ENCODE measurements around the gene ZAP70.
"Not testable (repeated sequence)": the region's sequence is repeated elsewhere in the genome, so short reads cannot be mapped to it uniquely, and the experiment has no call there.

The ZAP70 gene

DNA sequence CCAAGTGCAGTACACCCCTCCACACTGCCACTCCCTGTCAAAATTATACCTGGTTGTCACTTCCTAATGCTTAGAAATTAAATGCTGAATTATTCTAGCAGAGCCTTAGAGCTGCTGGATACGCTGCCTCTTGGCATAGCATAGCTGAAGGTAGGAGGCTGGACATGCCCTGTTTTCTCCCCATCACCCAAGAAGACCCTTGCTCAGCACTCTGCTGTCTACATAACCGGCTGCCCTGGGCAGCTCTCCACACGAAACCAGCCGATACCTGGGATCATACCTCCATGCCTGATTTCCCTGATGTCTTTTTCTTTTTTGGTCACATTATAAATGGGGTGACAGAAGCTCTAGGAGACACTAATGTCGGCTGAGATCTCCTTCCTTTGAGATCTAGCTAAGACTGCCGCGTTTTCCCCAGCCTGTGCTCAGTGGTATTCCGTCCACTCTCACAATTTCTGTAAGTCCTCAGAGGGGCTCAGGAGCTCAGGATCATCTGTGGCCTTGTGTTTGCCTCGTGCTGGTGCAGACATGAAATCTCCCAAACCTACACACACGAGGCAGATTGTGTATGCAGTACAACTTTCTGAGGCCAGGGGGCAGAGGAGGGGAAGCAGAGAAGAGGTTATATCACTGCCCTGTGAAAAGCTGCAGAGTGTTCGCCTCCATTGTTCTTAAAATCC lies 13.5 kb upstream of the ZAP70 start:
- peak; percentile 66 for DNase-seq

DNA sequence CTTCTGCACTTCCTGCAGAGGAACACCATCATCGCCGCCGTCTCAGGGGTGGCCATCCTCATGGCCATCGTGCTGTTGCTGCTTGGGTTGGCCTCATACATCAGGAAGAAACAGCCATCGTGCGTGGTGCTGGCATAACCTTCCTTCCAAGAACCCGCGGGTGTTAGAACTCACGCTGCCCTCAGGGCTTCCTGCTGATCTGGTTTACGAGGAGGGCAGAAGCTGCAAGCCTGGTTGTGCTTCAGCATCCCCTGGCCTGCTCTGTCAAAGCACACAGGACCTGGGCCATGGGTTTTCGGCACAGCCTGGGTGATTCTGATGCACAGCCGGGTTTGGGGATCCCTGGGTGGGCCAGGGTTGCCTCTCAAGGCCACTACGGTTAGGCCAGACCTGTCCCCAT lies 12.2 kb upstream of the ZAP70 start:
- DNase-seq = no peak

DNA sequence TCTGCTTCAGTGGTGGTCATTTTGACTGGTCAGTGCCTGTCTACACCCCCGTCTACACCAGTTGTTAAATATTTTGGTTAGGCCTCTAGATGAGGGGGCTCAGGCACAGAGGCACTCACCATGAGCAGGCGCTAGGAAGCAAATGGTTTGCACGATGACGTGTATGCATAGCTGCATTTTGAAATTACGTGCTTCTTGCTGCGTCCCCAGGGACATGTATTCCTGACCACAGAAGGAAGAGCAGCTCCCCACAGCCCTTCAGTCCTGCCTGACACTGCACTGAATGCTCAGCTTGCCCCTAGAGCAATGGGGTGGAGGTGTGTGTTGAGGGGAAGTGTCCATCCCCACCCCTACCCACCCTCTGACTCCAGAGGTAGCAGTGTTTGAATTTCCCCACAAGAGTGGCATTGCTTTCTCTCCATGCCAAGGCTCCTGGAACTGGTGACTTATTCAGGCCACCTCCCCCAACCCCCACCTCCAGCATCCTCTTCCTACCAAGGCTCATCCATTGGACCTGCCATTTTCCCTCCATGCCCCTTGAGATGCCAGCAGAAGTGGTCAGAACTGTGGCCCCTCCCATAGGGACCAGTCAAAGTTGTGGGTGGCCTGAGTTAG lies 11.4 kb upstream of the ZAP70 start:
- no peak for DNase-seq

DNA sequence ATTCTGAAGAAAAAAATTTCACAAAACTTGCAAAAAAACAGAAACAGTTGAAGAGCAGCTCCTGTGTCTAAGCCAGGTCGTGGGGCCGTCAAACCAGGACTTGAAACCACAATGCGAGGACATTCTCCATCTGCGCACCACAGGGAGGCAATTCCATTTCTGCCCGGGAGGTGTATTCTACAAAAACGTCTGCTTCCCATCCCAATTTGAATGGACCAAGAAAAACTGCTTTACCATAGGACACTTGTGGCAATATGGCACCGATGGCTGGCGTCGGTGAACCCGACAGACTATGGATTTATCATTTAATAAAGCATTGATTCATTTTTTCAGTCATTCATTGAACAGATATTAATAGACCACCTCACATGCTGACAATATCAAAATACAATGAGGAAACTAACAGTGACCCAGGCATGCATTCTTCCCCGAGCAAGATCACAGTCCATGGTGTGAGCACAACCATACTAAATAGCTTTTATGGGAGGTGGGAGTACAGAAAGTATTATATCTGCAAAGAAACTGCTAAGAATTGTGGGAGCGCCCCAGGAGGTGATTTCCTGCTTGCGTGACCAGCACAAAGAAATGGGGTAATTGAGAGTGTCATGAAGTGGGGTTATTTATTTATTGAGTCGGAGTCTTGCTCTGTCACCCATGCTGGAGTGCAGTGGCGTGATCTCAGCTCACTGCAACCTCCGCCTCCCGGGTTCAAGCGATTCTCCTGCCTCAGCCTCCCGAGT lies 10.5 kb upstream of the ZAP70 start:
- DNase-seq = no peak

DNA sequence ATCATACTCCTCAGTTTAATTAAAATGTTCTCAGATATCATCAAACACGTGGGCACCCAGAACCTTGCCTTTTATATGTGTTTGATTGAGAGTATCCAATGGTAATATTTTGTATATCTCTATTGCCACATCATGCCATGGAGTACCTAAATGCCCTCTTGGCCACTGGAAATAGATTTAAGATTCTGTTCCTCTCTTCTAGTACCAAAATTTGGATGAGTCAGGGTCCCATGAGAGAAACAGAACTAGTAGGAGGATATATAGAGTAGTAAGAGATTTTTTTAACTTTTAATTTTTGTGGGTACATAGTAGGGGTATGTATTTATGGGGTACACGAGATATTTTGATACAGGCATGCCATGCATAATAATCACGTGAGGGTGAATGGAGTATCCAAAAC lies 9.6 kb upstream of the ZAP70 start:
- no peak for DNase-seq

DNA sequence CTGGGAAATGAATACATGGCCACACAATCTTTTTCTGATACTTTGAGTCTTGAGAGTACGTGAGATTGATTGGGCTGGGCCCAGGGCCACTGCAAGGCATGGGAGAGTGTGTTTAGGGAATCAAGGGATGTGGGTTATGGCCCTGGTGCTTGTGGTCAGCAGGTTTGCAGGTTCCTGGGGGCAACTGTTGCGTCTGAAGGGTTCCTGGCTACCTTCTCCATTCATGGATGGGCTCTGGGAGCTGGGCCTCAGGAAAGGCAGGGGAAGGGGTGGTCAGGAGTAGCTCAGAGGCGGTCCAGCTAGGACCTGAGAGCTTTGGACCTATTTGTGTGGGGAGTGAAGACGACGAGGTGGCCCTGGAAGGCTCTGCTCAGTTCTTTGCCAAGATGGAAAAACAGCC lies 8.4 kb upstream of the ZAP70 start:
- DNase-seq = no peak

DNA sequence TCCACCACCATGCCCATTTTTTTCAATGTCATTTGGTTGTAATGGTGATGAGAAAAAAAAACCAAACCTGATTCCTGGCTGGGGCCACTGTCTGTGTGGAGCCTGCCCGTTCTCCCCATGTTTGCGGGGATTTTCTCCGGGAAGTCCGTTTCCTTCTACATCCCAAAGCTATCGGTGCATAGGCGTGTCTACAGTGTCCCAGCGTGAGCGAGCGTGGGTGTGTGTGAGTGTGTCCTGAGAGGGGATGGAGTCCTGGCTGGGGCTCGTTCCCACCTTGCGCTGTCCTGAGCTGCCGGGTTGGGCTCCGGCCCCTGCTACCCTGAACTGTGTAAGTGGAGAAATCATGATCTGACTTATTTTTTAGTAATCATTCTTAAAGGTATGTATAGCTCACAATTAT lies 7.3 kb upstream of the ZAP70 start:
- no peak for DNase-seq

DNA sequence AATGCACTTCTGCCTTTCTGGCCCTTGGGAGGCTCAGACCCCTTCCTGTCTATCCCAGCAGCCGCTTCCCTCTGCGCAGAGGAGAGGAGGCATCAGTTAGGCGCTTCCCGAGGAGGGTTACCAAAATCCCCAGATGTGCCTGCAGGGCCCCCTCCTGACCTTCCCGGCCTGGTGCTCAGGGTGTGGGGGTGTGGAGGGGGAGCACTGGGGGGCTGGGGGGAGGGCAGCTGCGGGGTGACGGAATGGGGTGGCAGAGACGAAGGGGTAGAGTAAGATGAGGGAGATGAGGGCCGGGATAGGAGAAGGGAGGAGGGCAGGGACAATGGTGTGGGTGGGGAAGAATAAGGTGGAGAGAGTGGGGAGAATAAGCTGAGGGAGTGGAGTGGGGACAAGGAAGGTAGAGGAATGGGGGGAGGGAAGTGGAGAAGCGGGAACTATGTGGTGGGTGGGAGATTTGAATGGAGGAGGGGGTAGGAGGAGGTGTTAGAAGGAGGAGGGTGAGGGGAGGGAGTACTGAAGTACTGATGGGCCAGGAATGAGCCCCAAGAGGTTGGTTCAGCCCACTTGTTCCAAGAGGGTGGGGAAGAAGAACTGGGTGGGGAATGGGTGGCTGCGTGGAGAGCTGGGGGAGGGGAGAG lies 6.5 kb upstream of the ZAP70 start:
- no peak for DNase-seq

DNA sequence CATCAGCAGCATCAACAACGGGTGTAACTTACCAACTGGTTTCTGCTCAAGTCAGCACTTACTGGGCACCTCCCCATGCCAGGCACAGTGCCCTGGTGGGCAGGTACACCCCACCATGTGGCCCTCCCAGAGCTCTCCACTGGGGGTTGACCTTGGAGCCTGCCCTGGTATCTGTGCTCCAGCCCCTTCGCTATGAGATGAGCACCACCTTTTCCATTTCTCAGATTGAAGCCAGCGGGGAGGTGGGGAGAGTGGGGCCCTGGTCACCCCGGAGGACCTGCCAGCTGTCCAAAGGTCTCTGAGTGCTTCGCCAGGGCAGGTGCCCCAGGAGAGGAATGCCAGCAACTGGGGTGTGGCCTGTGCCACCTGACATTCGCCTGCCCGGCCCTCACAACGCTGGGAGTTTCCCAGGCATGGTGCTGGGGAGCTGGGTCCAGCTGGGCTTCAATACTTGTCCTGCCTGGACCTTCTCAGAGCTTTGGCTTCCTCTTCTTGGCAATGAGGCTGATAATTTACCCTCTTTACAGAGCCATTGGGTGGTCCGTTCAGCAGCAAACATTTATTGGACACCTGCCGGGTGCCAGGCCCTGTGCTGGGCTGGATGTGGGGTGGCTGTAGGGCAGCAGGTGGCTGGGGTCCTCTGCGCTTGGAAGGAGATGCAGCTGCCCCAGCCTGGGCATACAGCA lies 5.9 kb upstream of the ZAP70 start:
- no peak for DNase-seq

DNA sequence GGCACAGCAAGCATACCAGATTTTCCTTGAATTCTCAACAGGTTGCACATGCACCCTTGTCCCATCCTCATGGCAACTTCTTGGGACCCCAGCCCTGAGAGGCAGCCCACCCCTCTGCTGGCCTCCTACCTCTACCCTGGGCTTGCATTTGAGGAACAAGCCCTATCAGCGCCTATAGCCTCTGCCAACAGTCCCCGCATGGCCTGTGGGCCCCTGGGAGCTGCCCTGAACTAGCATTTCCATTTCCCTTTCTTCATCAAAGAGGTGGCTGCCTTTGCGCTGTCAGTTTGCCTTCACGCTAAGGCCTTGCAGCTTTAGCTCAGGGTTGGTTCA lies 5.4 kb upstream of the ZAP70 start:
- DNase-seq = no peak

DNA sequence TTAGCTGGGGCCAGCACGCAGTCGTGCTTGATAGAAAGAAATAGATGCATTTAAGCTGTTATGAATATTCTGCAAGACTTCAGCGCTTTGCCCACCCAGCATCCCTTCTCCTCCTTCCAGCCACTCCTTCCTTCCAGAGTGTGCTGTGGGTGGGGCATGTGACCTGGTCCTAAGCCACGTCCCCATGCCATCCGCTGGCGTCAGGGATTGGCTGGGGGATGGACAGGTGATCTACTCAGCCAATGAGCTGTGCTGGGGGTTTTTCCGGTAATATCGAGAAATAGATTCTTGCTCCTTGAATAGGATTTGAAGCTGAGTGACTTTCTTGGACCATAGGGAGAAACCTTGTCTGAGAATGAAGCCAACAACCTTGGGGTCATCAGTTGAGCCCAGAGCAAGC lies 4.8 kb upstream of the ZAP70 start:
- DNase-seq = no peak

DNA sequence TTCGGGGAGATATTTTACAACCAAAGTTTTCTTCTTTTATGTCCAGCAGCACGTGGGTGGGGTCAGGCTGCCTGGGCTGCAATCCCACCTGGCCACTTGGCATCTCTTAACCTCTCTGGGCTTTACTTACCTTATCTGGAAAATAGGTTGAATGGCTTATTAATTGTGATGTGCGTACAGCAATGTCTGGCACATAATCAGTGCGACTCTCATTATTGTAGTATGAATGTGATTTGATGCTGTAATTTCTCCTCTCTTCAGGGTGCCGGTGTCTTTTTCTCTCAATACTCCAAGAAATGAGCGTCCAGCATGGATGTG lies 2.0 kb upstream of the ZAP70 start:
- no peak for DNase-seq

DNA sequence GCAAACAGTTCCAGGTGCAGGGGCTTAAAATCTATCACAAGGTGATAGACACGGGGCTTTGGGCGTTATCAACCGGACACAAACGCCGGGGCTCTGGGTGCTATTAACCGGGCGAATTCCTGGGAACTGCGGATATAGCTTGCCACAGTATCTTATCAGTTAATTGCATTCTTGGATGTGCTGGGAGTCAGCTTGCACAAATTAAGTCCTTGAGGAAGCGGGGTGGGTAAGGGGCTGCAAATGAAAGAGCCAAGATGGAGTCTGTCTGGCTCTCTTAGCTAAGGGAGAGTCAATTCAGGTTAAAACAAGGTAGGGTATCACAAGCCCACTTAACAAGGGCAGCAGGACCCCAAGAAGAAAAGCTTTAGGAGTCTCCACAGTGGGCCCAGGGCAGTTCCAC lies 1.2 kb upstream of the ZAP70 start:
- DNase-seq = not testable (repeated sequence)

DNA sequence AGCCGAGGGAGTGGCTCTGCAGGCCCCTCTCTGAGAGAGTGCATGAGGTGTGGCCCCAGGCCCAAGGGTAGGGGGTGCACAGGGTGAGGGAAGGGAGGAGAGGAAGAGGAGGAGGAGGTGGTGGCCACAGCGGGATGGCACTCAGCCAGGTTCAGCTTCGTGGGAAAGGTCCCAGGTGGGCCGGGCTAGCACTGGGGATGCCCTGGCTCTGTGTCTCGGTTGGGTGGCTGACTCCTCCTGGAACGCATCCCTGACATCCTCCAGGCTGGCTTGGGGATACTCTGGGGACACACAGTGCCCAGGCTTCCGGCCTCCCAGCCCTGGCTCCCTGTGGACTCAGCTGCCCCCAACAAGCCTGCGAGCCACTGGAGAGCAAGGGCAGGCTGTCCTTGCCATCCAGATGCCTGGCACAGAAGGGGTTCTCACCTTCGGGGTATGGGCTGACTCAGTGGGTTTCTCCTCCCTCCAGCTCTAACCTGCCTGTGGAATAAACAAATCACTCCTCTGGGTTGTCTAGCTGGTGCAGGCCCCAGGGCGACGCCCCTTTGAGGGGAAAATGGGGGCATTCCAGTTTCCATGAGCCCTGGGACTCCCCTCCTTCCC lies 582 bp upstream of the ZAP70 start:
- no peak for DNase-seq

DNA sequence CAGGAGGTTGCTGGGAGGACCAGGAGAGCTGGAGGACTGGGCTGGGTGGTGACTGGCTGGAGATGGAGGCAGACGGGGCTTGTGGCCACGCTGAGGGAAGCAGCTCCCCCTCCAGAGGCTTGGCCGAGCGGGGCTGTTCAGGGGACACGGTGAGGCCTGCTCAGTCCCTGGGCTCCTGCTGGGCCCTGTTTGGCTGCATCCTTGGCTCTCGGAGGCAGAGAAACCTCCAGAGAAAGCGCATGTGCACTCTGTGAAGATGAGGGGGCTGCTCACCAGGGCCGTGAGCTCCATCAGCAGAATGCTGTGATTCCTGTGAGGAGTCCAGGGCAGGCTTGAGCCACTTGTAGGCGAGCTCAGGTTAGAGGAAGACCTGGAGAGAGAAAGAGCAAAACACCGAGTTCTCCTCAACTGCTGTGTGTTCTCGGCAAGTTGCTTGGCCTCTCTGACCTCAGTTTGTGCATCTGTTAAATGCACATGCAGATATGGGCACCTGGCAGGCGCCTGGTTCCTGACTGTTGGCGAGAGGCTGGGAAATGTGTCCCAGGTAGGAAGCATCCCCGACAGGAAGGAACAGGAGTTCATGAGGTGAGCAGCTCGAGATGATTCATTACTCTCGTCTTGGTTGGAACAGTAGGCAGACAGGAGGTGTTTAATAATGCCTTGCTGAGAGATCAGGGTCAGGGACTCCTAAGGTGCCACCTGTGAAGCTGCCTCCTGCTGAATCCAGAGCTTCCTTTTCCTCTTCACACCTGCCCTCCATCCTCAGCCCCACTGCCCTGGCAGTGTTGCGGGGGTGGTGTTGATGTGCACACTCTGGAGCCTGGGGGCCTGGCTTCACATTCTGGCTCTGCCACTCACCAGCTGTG lies 941 bp downstream of the ZAP70 start:
- DNase-seq = no peak

DNA sequence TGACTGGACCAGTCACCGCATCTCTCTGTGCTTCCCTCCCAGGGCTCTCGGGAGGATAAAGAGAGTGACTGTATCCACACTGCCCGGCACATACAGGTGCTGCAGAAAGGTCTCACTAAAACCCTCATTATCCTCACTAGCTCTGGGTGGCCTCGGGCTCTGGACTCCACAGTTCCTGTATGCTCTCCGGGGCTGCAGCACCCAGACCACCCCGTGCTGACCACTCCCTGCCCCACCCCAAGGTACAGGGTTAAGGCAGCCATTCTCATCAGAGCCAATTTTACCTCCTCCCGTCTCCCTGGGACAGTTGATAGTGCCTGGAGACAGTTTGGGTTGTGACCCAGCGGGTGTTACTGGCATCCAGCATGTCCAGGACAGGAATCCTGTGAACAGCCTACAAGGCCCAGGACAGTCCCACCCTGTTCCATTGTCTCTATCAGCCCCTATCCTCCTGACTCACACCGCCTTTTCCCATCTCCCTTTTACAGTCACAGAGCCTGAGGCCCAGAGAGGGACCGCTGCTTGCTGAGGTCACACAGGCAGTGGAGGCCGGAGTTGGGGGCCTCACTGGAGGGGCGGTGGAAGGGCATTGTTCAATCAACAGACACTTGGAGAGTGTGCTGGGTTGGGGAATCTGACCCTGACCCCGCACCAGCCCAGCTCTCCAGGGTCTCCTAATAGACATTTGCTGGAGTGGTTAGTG lies 1.7 kb downstream of the ZAP70 start:
- no peak for DNase-seq

DNA sequence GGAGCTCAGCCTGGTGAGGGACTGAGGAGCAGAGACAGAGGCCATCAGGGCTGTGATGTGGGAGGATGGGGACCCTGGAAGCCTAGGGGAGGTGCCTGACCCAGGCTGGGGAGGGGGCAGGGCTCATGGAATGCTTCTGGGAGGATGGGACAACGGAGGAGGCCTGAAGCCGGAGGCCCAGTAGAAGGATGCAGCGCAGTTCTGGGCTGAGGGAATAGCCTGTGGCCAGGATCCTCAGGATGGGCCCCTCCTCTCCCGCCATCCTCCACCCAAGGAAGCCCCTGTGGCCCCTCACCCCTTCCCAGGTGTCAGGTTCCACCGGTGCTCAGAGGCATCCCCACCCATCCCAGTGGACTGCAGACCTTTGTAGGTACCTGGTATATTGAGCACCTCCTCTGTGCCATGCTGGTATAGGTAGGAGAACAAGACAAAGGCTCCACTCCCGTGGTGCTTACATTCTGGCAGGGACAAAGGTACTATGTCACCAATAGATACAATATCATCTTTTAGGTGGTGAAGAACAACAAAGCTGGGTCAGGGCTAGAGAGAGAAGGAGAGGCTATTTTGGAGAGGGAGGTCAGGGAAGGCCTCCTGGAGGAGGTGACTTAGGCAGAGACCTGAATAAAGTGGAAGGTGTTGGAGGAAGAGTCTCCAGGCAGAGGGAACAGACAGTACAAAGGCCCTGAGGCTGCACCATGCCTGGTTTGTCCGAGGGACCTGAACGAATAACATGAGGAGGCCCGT lies 2.7 kb downstream of the ZAP70 start:
- no peak for DNase-seq

DNA sequence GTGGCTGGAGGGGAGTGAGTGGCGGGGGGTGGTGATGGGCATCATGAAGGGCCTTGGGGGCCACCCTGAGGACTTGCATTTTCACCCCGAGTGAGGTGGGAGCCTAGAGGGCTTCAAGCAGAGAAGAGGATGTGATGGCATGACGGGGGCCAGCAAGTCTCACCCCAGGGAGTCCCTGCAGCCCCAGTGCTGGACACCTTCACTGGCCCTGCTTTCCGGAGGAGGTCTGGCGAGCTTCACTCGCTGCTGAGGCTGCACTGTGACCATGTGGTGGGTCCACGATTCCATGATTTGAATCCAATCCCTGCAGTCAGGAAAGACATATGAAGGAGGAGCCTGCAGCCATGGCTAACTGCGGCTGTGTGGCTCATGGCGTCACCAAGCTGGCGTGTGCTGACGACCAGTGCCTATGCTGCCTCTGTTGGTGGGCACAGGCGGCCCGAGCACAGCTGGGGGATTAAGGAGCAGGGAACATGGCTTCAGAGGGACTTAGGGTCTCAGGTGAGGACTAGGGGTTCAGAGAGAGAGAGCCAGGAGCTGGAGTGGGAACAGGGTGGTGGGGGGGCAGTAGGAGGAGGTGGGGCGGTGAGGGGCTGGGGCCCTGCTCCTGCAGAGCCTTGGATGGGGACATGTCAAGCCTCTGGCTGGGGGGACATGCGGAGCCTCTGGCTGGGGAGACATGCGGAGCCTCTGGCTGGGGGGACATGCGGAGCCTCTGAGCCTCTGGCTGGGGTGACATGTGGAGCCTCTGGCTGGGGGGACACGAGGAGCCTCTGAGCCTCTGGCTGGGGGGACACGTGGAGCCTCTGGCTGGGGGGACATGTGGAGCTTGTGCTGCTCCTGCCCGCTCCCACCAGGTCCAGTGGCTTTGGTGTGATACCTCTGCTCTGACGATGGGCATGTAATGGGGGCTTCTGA lies 3.6 kb downstream of the ZAP70 start:
- no peak for DNase-seq

DNA sequence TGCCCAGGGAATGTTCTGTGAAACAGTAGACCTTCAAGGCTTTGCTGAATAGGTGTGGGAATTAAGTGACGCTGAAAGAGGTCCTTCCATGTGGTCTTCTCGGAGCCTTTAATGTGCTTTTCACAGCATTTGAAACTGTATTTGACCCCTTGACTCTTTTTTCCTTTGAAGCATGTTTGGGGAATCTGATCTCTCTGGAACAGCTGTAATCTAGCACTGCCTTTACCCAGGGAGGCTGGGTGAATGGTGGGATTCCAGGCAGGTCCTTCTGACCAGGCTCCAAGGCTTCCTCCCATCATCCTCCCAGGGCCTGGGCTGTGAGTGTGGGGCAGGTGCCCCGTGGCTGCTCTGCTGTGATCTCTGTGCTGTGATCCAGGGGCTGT lies 4.2 kb downstream of the ZAP70 start:
- DNase-seq = no peak

All from kidney glomerular epithelial cell (primary cell).